Measurements from ENCODE around the gene MASP2.

GRCh38 chr1:11044086-11044848 is 2.8 kb downstream of the MASP2 start:
- TF ChIP-seq POLR2A (IDR thresholded peaks at IDR 0.05; ENCODE audit: low read depth, low read length) (no peak), POLR2AphosphoS5 (IDR thresholded peaks at IDR 0.05; ENCODE audit: low read depth, low read length) (no peak)
